Neural progenitor cell (in vitro differentiated cells): ENCODE results near the gene SND1. TPM values are rescaled to one million over a fixed set of nuclear protein-coding genes. Genes with fewer than 3 reads are reported as not detected.

ENCODE experiments used
- DNase-seq: peaks from one replicate; pipeline ENCODE4 v3.0.0-alpha.2; 2016; ENCODE audit warnings: low spot score
- H2AFZ ChIP-seq: fragments of 200-600 bp; sonication (generic); replicated peaks from 2 replicates; pipeline ENCODE4 v1.6.1; 2016; ENCODE audit warnings: antibody characterized with exemption
- H3F3A ChIP-seq: fragments of 200-600 bp; sonication (generic); 2 replicates; pipeline ENCODE4 v1.6.1; 2016; ENCODE audit warnings: antibody characterized with exemption, low read depth
- H3K27ac ChIP-seq: fragments of 200-600 bp; sonication (generic); 2 replicates; pipeline ENCODE4 v1.5.1; 2016; ENCODE audit warnings: mild to moderate bottlenecking
- H3K27me3 ChIP-seq: fragments of 200-600 bp; sonication (generic); 2 replicates; pipeline ENCODE4 v1.6.1; 2016; ENCODE audit warnings: mild to moderate bottlenecking, moderate library complexity
- H3K36me3 ChIP-seq: fragments of 200-600 bp; sonication (generic); 2 replicates; pipeline ENCODE4 v1.5.1; 2016
- H3K4me1 ChIP-seq: fragments of 200-600 bp; sonication (generic); 2 replicates; pipeline ENCODE4 v1.6.1; 2016; ENCODE audit warnings: mixed run types
- H3K4me2 ChIP-seq: fragments of 200-600 bp; sonication (generic); 2 replicates; pipeline ENCODE4 v1.6.1; 2016
- H3K4me3 ChIP-seq: fragments of 200-600 bp; sonication (generic); 2 replicates; pipeline ENCODE4 v1.5.1; 2016
- H3K79me2 ChIP-seq: fragments of 200-600 bp; sonication (generic); 2 replicates; pipeline ENCODE4 v1.6.1; 2016; ENCODE audit warnings: low read depth
- H3K9ac ChIP-seq: fragments of 200-600 bp; sonication (generic); 2 replicates; pipeline ENCODE4 v1.6.1; 2016
- H3K9me3 ChIP-seq: fragments of 200-600 bp; sonication (generic); 2 replicates; pipeline ENCODE4 v1.5.1; 2016; ENCODE audit warnings: low read depth
- H4K20me1 ChIP-seq: fragments of 200-600 bp; sonication (generic); 2 replicates; pipeline ENCODE4 v1.6.1; 2016; ENCODE audit warnings: low read depth
- H3K27ac Mint-ChIP-seq: 3 replicates; pipeline ENCODE4 v1.8.0; 2021; ENCODE audit warnings: mixed read lengths
- H3K27me3 Mint-ChIP-seq: 2 replicates; pipeline ENCODE4 v1.8.0; 2022; ENCODE audit warnings: low read depth, mild to moderate bottlenecking, inconsistent platforms, moderate library complexity, mixed read lengths; ENCODE audit not compliant: insufficient read depth
- H3K36me3 Mint-ChIP-seq: 3 replicates; pipeline ENCODE4 v1.8.0; 2021; ENCODE audit warnings: mixed read lengths
- H3K4me1 Mint-ChIP-seq: 3 replicates; pipeline ENCODE4 v1.8.0; 2021; ENCODE audit warnings: mixed read lengths
- H3K4me3 Mint-ChIP-seq: 3 replicates; pipeline ENCODE4 v1.8.0; 2021; ENCODE audit warnings: mild to moderate bottlenecking, moderate library complexity, mixed read lengths
- H3K9me3 Mint-ChIP-seq: 3 replicates; pipeline ENCODE4 v1.8.0; 2020; ENCODE audit warnings: mixed read lengths
- EZH2 ChIP-seq: fragments of 200-600 bp; sonication (generic); IDR thresholded peaks from 2 replicates; pipeline ENCODE4 v1.6.1; 2017; ENCODE audit warnings: antibody characterized with exemption, mild to moderate bottlenecking, moderate library complexity
- EZH2phosphoT487 ChIP-seq: fragments of 200-600 bp; sonication (generic); IDR thresholded peaks from 2 replicates; pipeline ENCODE4 v1.6.1; 2017; ENCODE audit warnings: antibody characterized with exemption
- total RNA-seq: library from RNA; depleted of rRNA; stranded (reverse); fragments of >200 nt; gene quantifications from 2 replicates; pipeline ENCODE4 v1.2.3, GENCODE V29; 2015; ENCODE audit warnings: low replicate concordance
- TF ChIP-seq, protein P1 (sequence below): fragments of 200-600 bp; sonication (generic); IDR thresholded peaks from 2 replicates; pipeline ENCODE4 v1.5.1; 2017; ENCODE audit warnings: antibody characterized with exemption, mild to moderate bottlenecking

SND1 gene
- total RNA-seq, 1 donor from 2014 or later, result 154 TPM

DNA sequence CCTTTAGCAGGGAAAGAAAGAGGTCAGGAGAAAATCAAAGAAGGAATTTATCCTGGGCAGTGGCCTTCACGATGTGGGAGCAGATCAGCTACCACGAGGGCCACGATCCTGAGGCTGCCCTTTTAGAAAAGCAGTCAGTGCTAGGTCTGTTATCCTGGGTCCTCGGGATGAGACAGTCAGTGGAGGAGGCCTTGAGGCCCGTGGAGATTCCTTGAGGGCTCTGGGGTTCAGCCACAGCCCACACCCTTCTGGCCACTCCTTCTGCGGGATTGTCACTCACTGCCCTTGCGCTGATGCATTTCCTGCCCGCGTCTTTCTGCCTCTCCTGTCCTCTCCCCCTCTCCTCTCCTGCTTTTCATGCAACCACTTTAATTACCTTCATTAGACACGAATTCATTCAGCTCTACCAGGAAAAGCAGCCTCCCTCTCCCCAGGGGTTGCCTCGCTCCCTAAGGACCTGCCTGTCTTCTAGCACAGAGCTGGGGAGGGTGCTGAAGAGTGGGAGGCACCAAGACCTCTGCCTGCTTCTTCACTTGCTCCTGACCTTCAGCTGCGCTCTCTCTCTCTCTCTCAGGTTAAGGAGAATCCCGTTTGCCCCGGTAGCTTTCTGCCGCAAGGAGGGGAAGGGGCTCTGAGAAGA, 421.8 kb downstream of the SND1 start:
- H3K27ac Mint-ChIP-seq, result no peak overlapping the region
- no peaks in the 10 kb centered on the region for H3K9me3 Mint-ChIP-seq
- H3K27me3 Mint-ChIP-seq, result no peaks in the 10 kb centered on the region
- no peak overlapping the region for H2AFZ ChIP-seq
- H3K4me2 ChIP-seq, result no peak overlapping the region
- H3K36me3 Mint-ChIP-seq, result peaks cover 3% of the 10 kb centered on the region
- H3F3A ChIP-seq, result no peaks in the 10 kb centered on the region
- H3K9ac ChIP-seq, result no peak overlapping the region
- H3K27ac ChIP-seq, result no peak overlapping the region
- TF ChIP-seq EZH2phosphoT487 (no peak), EZH2 (no peak)
- TF ChIP-seq, protein P1, sequence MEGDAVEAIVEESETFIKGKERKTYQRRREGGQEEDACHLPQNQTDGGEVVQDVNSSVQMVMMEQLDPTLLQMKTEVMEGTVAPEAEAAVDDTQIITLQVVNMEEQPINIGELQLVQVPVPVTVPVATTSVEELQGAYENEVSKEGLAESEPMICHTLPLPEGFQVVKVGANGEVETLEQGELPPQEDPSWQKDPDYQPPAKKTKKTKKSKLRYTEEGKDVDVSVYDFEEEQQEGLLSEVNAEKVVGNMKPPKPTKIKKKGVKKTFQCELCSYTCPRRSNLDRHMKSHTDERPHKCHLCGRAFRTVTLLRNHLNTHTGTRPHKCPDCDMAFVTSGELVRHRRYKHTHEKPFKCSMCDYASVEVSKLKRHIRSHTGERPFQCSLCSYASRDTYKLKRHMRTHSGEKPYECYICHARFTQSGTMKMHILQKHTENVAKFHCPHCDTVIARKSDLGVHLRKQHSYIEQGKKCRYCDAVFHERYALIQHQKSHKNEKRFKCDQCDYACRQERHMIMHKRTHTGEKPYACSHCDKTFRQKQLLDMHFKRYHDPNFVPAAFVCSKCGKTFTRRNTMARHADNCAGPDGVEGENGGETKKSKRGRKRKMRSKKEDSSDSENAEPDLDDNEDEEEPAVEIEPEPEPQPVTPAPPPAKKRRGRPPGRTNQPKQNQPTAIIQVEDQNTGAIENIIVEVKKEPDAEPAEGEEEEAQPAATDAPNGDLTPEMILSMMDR, result no peak
- no peak for DNase-seq
- no peaks in the 10 kb centered on the region for H3K79me2 ChIP-seq
- no peaks in the 10 kb centered on the region for H3K27me3 ChIP-seq
- peaks cover 28% of the 10 kb centered on the region for H4K20me1 ChIP-seq
- peaks cover 29% of the 10 kb centered on the region for H3K4me1 Mint-ChIP-seq
- H3K4me3 ChIP-seq, result no peak overlapping the region
- no peaks in the 10 kb centered on the region for H3K36me3 ChIP-seq
- no peak overlapping the region for H3K4me3 Mint-ChIP-seq
- H3K4me1 ChIP-seq, result peaks cover 25% of the 10 kb centered on the region
- no peaks in the 10 kb centered on the region for H3K9me3 ChIP-seq

DNA sequence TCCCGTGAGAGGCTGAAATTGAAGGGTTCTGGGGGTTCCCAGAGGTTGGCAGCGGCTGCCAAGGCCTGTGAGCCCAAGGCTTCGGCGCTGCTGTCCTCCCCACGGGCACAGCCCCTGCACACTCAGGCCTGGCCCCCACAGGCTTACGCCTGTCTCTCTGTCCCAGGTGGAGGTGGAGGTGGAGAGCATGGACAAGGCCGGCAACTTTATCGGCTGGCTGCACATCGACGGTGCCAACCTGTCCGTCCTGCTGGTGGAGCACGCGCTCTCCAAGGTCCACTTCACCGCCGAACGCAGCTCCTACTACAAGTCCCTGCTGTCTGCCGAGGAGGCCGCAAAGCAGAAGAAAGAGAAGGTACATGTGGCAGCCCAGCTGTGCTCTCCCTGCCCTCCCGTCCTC, 422.3 kb downstream of the SND1 start:
- no peaks in the 10 kb centered on the region for H3K79me2 ChIP-seq
- Mint-ChIP-seq H3K4me1 (peaks cover 29% of the 10 kb centered on the region), H3K36me3 (peaks cover 3% of the 10 kb centered on the region), H3K27me3 (no peaks in the 10 kb centered on the region), H3K9me3 (no peaks in the 10 kb centered on the region), H3K27ac (no peak overlapping the region), H3K4me3 (no peak overlapping the region)
- H3K27ac ChIP-seq, result no peak overlapping the region
- no peak overlapping the region for H3K4me3 ChIP-seq
- H2AFZ ChIP-seq, result no peak overlapping the region
- DNase-seq, result no peak
- no peak for TF ChIP-seq EZH2phosphoT487
- TF ChIP-seq, protein P1, result no peak
- TF ChIP-seq EZH2, result no peak
- no peaks in the 10 kb centered on the region for H3K27me3 ChIP-seq
- H3K4me2 ChIP-seq, result no peak overlapping the region
- peaks cover 25% of the 10 kb centered on the region for H3K4me1 ChIP-seq
- no peaks in the 10 kb centered on the region for H3K36me3 ChIP-seq
- H3F3A ChIP-seq, result no peaks in the 10 kb centered on the region
- no peak overlapping the region for H3K9ac ChIP-seq
- H3K9me3 ChIP-seq, result no peaks in the 10 kb centered on the region
- H4K20me1 ChIP-seq, result peaks cover 28% of the 10 kb centered on the region

DNA sequence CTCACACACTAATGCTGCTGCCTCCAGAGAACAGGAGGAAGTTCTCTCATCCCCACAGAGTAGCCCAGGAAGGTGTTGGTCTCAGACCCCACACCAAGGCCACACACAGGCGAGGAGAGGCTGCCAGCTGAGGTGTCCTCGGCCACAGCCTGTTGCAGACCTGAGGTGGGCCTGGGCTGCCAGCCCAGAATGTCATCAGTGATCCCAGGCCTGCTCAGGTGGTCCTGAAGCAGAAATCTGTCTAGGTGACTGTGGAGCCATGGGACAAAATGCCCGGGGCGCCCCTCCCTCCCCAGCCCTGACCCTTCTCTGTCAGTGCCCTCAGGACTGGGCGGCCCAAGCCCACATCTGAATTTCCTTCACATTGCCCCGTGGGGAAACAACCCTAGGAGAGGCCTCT, 422.7 kb downstream of the SND1 start:
- no peak for DNase-seq
- no peak overlapping the region for H3K9ac ChIP-seq
- H3K4me1 ChIP-seq, result peaks cover 25% of the 10 kb centered on the region
- no peaks in the 10 kb centered on the region for H3K36me3 ChIP-seq
- no peak for TF ChIP-seq EZH2phosphoT487
- TF ChIP-seq EZH2, result no peak
- TF ChIP-seq, protein P1, result no peak
- H3K27me3 ChIP-seq, result no peaks in the 10 kb centered on the region
- no peaks in the 10 kb centered on the region for H3F3A ChIP-seq
- no peaks in the 10 kb centered on the region for H3K79me2 ChIP-seq
- H3K27ac ChIP-seq, result no peak overlapping the region
- H3K9me3 ChIP-seq, result no peaks in the 10 kb centered on the region
- H3K27ac Mint-ChIP-seq, result no peak overlapping the region
- H2AFZ ChIP-seq, result no peak overlapping the region
- peaks cover 29% of the 10 kb centered on the region for H3K4me1 Mint-ChIP-seq
- H3K4me3 Mint-ChIP-seq, result no peak overlapping the region
- H3K4me2 ChIP-seq, result no peak overlapping the region
- peaks cover 3% of the 10 kb centered on the region for H3K36me3 Mint-ChIP-seq
- no peak overlapping the region for H3K4me3 ChIP-seq
- no peaks in the 10 kb centered on the region for H3K9me3 Mint-ChIP-seq
- peaks cover 28% of the 10 kb centered on the region for H4K20me1 ChIP-seq
- H3K27me3 Mint-ChIP-seq, result peaks cover 1% of the 10 kb centered on the region
